Lower leg skin (tissue), 3 donors: ENCODE results near the gene DNAJC17.

ENCODE experiments used
- CTCF ChIP-seq, 3 donors: fragments of 450-650 bp; IDR thresholded peaks; one replicate each; pipeline ENCODE4 v1.5.1; 2016; ENCODE audit warnings: antibody characterized with exemption in 3 of 3, mild to moderate bottlenecking in 3 of 3, moderate library complexity in 2 of 3
- POLR2A ChIP-seq, 2 donors: fragments of 450-650 bp; IDR thresholded peaks; one replicate each; pipeline ENCODE4 v1.6.1; 2016 to 2017; ENCODE audit warnings: antibody characterized with exemption in 2 of 2, mild to moderate bottlenecking in 1 of 2, moderate library complexity in 1 of 2

- TF ChIP-seq CTCF (IDR thresholded peaks at IDR 0.05) (no peak), POLR2A (IDR thresholded peaks at IDR 0.05) (no peak)
Measured at GRCh38 chr15:40737048-40737447, 70.2 kb downstream of the DNAJC17 start.
